Endothelial cell of umbilical vein (primary cell): Measurements from ENCODE around the gene VPS37C. TPM values are rescaled to one million over a fixed set of nuclear protein-coding genes. Genes with fewer than 3 reads are reported as not detected.

Source experiments
- BruUV-seq: library from RNA; stranded (reverse); fragments of 400-500 nt; replicated peaks from 2 replicates; lab custom pipeline; 2021; lab: Mats Ljungman, UMichigan
- CTCF ChIA-PET: fragments of 300-600, 350-600 bp; sonication (Branson Sonifier 250); formaldehyde crosslinking; loops from one replicate; lab custom pipeline; 2021; ENCODE audit warnings: antibody characterized with exemption, inconsistent platforms; lab: Charles Lee
- POLR2A ChIA-PET: fragments of 300-600, 350-600 bp; sonication (Branson Sonifier 250); formaldehyde crosslinking; loops from one replicate; lab custom pipeline; 2021; ENCODE audit warnings: antibody characterized with exemption, inconsistent platforms; lab: Charles Lee
- DNase-seq: peaks from one replicate; pipeline ENCODE4 v3.0.0-alpha.2; 2011; ENCODE audit warnings: low read depth, low spot score
- FAIRE-seq: peaks from 2 replicates; lab custom pipeline; 2011; peaks lifted over from hg19 to GRCh38; lab: Jason Lieb, UNC
- H2AFZ ChIP-seq: 2 replicates; pipeline ENCODE4 v1.6.0; 2012; ENCODE audit warnings: low read depth, low read length, control low read depth, inconsistent platforms
- H3K27ac ChIP-seq: 2 replicates; pipeline ENCODE4 v1.5.1; 2011; ENCODE audit warnings: low read depth, mild to moderate bottlenecking, control low read depth, low read length, moderate library complexity; ENCODE audit not compliant: insufficient read depth
- H3K27me3 ChIP-seq, 2 experiments: 2 replicates each; pipeline versions ENCODE4 v1.6.0 to v1.6.1; 2011; ENCODE audit warnings: low read length in 2 of 2, mixed read lengths in 1 of 2; ENCODE audit not compliant: control insufficient read depth in 2 of 2, insufficient read depth in 2 of 2
- H3K36me3 ChIP-seq, 2 experiments: 2 replicates in 1 of 2; 3 replicates in 1 of 2; pipeline ENCODE4 v1.5.1; 2011; ENCODE audit warnings: low read length in 2 of 2, mild to moderate bottlenecking in 1 of 2, moderate library complexity in 1 of 2; ENCODE audit not compliant: control insufficient read depth in 2 of 2, insufficient read depth in 2 of 2; ENCODE audit errors: extremely low read depth in 1 of 2
- H3K4me1 ChIP-seq: 3 replicates; pipeline ENCODE4 v1.5.1; 2011; ENCODE audit warnings: mild to moderate bottlenecking, low read length; ENCODE audit not compliant: control insufficient read depth, insufficient read depth; ENCODE audit errors: extremely low read depth
- H3K4me2 ChIP-seq: 2 replicates; pipeline ENCODE4 v1.6.1; 2011; ENCODE audit warnings: low read length, control low read depth, mixed read lengths; ENCODE audit not compliant: insufficient read depth
- H3K4me3 ChIP-seq, 3 experiments: fragments of 200-600 bp in 1 of 3; sonication (generic), shearing (Covaris generic) in 1 of 3; replicated peaks in 1 of 3; 2 replicates each; pipeline ENCODE4 v1.5.1; 2011 to 2016; ENCODE audit warnings: control low read depth in 3 of 3, low read length in 3 of 3, mild to moderate bottlenecking in 2 of 3, inconsistent platforms in 1 of 3, low read depth in 1 of 3, moderate library complexity in 1 of 3; ENCODE audit not compliant: insufficient read depth in 1 of 3
- H3K79me2 ChIP-seq: 2 replicates; pipeline ENCODE4 v1.6.0; 2012; ENCODE audit warnings: low read length, inconsistent platforms; ENCODE audit not compliant: control insufficient read depth, insufficient read depth
- H3K9ac ChIP-seq: replicated peaks from 2 replicates; pipeline ENCODE3; 2011; ENCODE audit warnings: low read length, control low read depth; ENCODE audit not compliant: insufficient read depth; ENCODE audit errors: extremely low read depth
- H3K9me1 ChIP-seq: replicated peaks from 3 replicates; pipeline ENCODE4 v1.6.0; 2011; ENCODE audit warnings: mild to moderate bottlenecking, low read length; ENCODE audit not compliant: control insufficient read depth, insufficient read depth; ENCODE audit errors: extremely low read depth
- H3K9me3 ChIP-seq: replicated peaks from 2 replicates; pipeline ENCODE4 v1.5.1; 2012; ENCODE audit warnings: low read length, inconsistent platforms; ENCODE audit not compliant: control insufficient read depth, insufficient read depth
- H4K20me1 ChIP-seq: replicated peaks from 2 replicates; pipeline ENCODE3; 2011; ENCODE audit warnings: mild to moderate bottlenecking, low read length; ENCODE audit not compliant: control insufficient read depth, insufficient read depth; ENCODE audit errors: extremely low read depth
- EZH2 ChIP-seq: IDR thresholded peaks from 2 replicates; pipeline ENCODE4 v1.6.1; 2012; ENCODE audit warnings: borderline replicate concordance, low read depth, mild to moderate bottlenecking, moderate library complexity, low read length, inconsistent platforms; ENCODE audit not compliant: severe bottlenecking
- FOS ChIP-seq: IDR thresholded peaks from 2 replicates; pipeline ENCODE4 v1.6.1; 2011; ENCODE audit warnings: mild to moderate bottlenecking, low read length, moderate library complexity, borderline replicate concordance; ENCODE audit not compliant: insufficient read depth
- GATA2 ChIP-seq: IDR thresholded peaks from 2 replicates; pipeline ENCODE4 v1.7.0; 2011; ENCODE audit warnings: low read depth, mild to moderate bottlenecking, moderate library complexity, mixed read lengths, low read length; ENCODE audit not compliant: insufficient read length, insufficient read depth
- JUN ChIP-seq: IDR thresholded peaks from 2 replicates; pipeline ENCODE4 v1.6.1; 2011; ENCODE audit warnings: borderline replicate concordance, low read depth; ENCODE audit not compliant: insufficient read length, insufficient read depth
- MAX ChIP-seq: IDR thresholded peaks from 2 replicates; pipeline ENCODE4 v1.6.1; 2011; ENCODE audit not compliant: insufficient read depth, insufficient read length
- POLR2AphosphoS5 ChIP-seq: IDR thresholded peaks from 2 replicates; pipeline ENCODE4 v1.6.1; 2012; ENCODE audit warnings: low read depth, mild to moderate bottlenecking, control low read depth, low read length, moderate library complexity; ENCODE audit not compliant: insufficient read depth
- dilution Hi-C: fragments of 300-500 bp; cut with MboI; formaldehyde crosslinking; loops from one replicate; pipeline ENCODE4 v1.15.0; 2019; ENCODE audit warnings: low sequenced_read_pairs; ENCODE audit not compliant: extremely low pct_ligation_motif_present
- intact Hi-C: fragments of 100-400 bp; cut with micrococcal nuclease; formaldehyde crosslinking; loops from one replicate; pipeline ENCODE4 v1.10.0; 2022
- polyA plus RNA-seq, 4 experiments: library from polyadenylated mRNA; depleted of rRNA in 3 of 4; stranded (reverse) in 3 of 4; unstranded in 1 of 4; fragments of >200 nt; gene quantifications; 2 replicates each; pipeline versions ENCODE4 v1.2.1 to v1.2.3, GENCODE V29; 2011 to 2012; ENCODE audit warnings: missing spikeins in 1 of 4
- total RNA-seq: library from RNA; stranded (reverse); gene quantifications from 2 replicates; pipeline ENCODE4 v1.2.3, GENCODE V29; 2021
- TF ChIP-seq, protein P1 (sequence below), 2 donors: IDR thresholded peaks; 1 replicate in 1 of 2; 2 replicates in 1 of 2; pipeline ENCODE4 v1.5.1; 2011; ENCODE audit warnings: low read length in 2 of 2, mild to moderate bottlenecking in 2 of 2, moderate library complexity in 2 of 2, control low read depth in 1 of 2, inconsistent platforms in 1 of 2, low read depth in 1 of 2; ENCODE audit not compliant: insufficient read depth in 1 of 2; ENCODE audit errors: extremely low read depth in 1 of 2

Gene VPS37C
- total and polyA plus RNA-seq, 2 donors (not counting 3 experiments of a cell fraction or from before 2014, with no cell fraction given) = 17.7 to 23.4 TPM

DNA sequence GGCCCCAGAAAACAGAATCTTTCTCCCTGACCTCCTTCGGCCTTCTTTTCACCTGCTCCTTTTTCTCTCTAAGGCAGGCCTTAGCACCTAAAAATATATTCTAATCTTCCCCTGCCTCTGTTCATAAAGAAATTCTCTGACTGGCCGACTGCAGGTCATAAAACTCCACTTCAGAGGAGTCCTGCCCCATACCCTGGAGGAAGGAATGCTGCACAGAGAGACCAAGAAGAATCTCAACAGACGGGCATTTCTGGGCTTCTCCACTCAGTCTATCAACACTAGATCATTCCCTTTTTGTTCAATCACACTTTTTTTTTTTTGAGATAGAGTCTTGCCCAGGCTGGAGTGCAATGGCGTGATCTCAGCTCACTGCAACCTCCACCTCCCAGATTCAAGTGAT, 22.4 kb upstream of the VPS37C start:
- ChIA-PET POLR2A (no interaction called here), CTCF (interaction anchor here (1.0 to 1.3 kb wide), 3 partner anchors 54 to 353 kb away, joined by 3 to 4 read pairs (median 3); no protein-coding TSS in a partner anchor)
- no peaks in the 10 kb centered on the region for H3K79me2 ChIP-seq
- no peak overlapping the region for H3K4me3 ChIP-seq
- intact Hi-C loops (no loop called here), dilution Hi-C loops (no loop called here)
- H3K27ac ChIP-seq = no peak overlapping the region
- H3K4me1 ChIP-seq = no peaks in the 10 kb centered on the region
- no peak for FAIRE-seq
- H4K20me1 ChIP-seq = no peaks in the 10 kb centered on the region
- H3K9ac ChIP-seq = no peak overlapping the region
- no peaks in the 10 kb centered on the region for H3K27me3 ChIP-seq
- no peaks in the 10 kb centered on the region for H3K9me1 ChIP-seq
- TF ChIP-seq EZH2 (no peak), MAX (no peak), GATA2 (no peak), JUN (no peak), FOS (no peak), POLR2AphosphoS5 (no peak)
- TF ChIP-seq, protein P1, sequence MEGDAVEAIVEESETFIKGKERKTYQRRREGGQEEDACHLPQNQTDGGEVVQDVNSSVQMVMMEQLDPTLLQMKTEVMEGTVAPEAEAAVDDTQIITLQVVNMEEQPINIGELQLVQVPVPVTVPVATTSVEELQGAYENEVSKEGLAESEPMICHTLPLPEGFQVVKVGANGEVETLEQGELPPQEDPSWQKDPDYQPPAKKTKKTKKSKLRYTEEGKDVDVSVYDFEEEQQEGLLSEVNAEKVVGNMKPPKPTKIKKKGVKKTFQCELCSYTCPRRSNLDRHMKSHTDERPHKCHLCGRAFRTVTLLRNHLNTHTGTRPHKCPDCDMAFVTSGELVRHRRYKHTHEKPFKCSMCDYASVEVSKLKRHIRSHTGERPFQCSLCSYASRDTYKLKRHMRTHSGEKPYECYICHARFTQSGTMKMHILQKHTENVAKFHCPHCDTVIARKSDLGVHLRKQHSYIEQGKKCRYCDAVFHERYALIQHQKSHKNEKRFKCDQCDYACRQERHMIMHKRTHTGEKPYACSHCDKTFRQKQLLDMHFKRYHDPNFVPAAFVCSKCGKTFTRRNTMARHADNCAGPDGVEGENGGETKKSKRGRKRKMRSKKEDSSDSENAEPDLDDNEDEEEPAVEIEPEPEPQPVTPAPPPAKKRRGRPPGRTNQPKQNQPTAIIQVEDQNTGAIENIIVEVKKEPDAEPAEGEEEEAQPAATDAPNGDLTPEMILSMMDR (IDR thresholded peaks at IDR 0.05; ENCODE audit: extremely low read depth in 1 of 2, insufficient read depth in 1 of 2, low read depth in 1 of 2, low read length in 2 of 2) = no peak
- H3K4me2 ChIP-seq = no peak overlapping the region
- DNase-seq = no peak
- no peaks in the 10 kb centered on the region for H3K36me3 ChIP-seq
- H2AFZ ChIP-seq = no peak overlapping the region
- BruUV-seq = no TSS peak
- no peaks in the 10 kb centered on the region for H3K9me3 ChIP-seq
